Kidney (tissue), 14 donors: ENCODE results near the gene GFER. TPM values are rescaled to one million over a fixed set of nuclear protein-coding genes. Genes with fewer than 3 reads are reported as not detected.

Source experiments
- DNase-seq, 5 donors: peaks; one replicate each; pipeline ENCODE4 v3.0.0-alpha.2; 2013 to 2020
- FAIRE-seq: peaks from 2 replicates; lab custom pipeline; 2012; peaks lifted over from hg19 to GRCh38; lab: Jason Lieb, UNC
- H3K27ac ChIP-seq, 2 donors: one replicate each; pipeline ENCODE4 v1.7.0; 2013; ENCODE audit warnings: low read depth in 2 of 2, low read length in 2 of 2, inconsistent platforms in 1 of 2
- H3K27me3 ChIP-seq: one replicate; pipeline ENCODE4 v1.7.1; 2013; ENCODE audit warnings: low read length, inconsistent platforms; ENCODE audit not compliant: control insufficient read depth, insufficient read depth
- H3K36me3 ChIP-seq, 3 donors: one replicate each; pipeline versions ENCODE4 v1.7.0 to v1.7.1; 2013; ENCODE audit warnings: low read length in 3 of 3, control low read depth in 1 of 3, inconsistent platforms in 1 of 3; ENCODE audit not compliant: insufficient read depth in 3 of 3, control insufficient read depth in 2 of 3
- H3K4me1 ChIP-seq, 3 donors: one replicate each; pipeline versions ENCODE4 v1.7.0 to v1.7.1; 2013; ENCODE audit warnings: low read length in 3 of 3, inconsistent platforms in 1 of 3, low read depth in 1 of 3; ENCODE audit not compliant: control insufficient read depth in 2 of 3, insufficient read depth in 2 of 3
- H3K4me3 ChIP-seq, 3 donors: one replicate each; pipeline versions ENCODE4 v1.7.0 to v1.8.1; 2013; ENCODE audit warnings: low read length in 3 of 3, control low read depth in 1 of 3, inconsistent platforms in 1 of 3
- H3K9ac ChIP-seq, 3 donors: one replicate each; pipeline versions ENCODE4 v1.7.0 to v1.7.1; 2013; ENCODE audit warnings: low read length in 3 of 3, control low read depth in 1 of 3, inconsistent platforms in 1 of 3
- H3K9me3 ChIP-seq, 3 donors: one replicate each; pipeline versions ENCODE4 v1.7.0 to v1.7.1; 2013; ENCODE audit warnings: low read length in 3 of 3, control low read depth in 1 of 3, inconsistent platforms in 1 of 3; ENCODE audit not compliant: control insufficient read depth in 2 of 3, insufficient read depth in 1 of 3
- CTCF ChIP-seq: IDR thresholded peaks from 3 replicates; pipeline ENCODE4 v1.5.1; 2012; ENCODE audit warnings: mild to moderate bottlenecking, moderate library complexity, borderline replicate concordance; ENCODE audit not compliant: insufficient read depth; ENCODE audit errors: extremely low read depth
- intact Hi-C: fragments of 100-400 bp; cut with DNase I; formaldehyde crosslinking; loops from one replicate; pipeline ENCODE4 v1.11.1; 2022
- polyA plus RNA-seq: library from polyadenylated mRNA; stranded (reverse); fragments of 350-450 nt; fragmentation: Illumina TruSeq; extraction: RNeasy Lipid Tissue Mini Kit (QIAGEN cat#74804); gene quantifications from one replicate; pipeline ENCODE4 v1.2.3, GENCODE V29; 2014; ENCODE audit warnings: low read depth, low replicate concordance; ENCODE audit not compliant: insufficient read depth
- total RNA-seq: library from RNA; stranded (reverse); fragmentation: NEBNext Ultra II Directional; extraction: Animal tissue kit (Norgen Biotek cat#: 25700); gene quantifications from one replicate; pipeline ENCODE4 v1.2.1, GENCODE V29; 2021
- donor health status: control.
- donor health status: control.
- donor health status: control.
- donor health status: control.
- donor health status: control.
- donor health status: DM: yes; HTN: yes; CAD: no.
- donor health status: Normal renal cell carcinoma (clear cell type).

The GFER gene
- total and polyA plus RNA-seq, 2 donors from 2014 or later, result 25.0 to 45.6 TPM

DNA sequence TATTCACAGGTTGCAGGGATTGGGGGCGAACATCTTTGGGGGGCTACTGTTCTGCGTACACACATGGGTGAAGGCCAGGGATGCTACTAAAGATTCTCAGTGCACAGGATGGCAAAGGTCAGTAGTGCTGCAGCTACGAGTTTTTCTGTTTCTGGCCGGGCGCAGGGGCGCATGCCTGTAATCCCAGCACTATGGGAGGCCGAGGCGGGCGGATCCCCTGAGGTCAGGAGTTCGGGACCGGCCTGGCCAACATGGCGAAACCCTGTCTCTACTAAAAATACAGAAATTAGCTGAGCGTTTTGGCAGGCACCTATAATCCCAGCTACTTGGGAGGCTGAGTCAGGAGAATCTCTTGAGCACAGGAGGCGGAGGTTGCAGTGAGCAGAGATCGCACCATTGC lies 29.5 kb downstream of the GFER start:
- intact Hi-C loops, result no loop called here
- Histone ChIP-seq H3K4me3 (no peak overlapping the region), H3K27me3 (no peaks in the 10 kb centered on the region), H3K4me1 (peaks cover 1 to 11% (median 3%) of the 10 kb centered on the region in 3 donors), H3K36me3 (no peaks in the 10 kb centered on the region), H3K9ac (no peak overlapping the region), H3K9me3 (no peaks in the 10 kb centered on the region), H3K27ac (no peak overlapping the region)
- no peak for TF ChIP-seq CTCF
- DNase-seq (no peak), FAIRE-seq (no peak)

DNA sequence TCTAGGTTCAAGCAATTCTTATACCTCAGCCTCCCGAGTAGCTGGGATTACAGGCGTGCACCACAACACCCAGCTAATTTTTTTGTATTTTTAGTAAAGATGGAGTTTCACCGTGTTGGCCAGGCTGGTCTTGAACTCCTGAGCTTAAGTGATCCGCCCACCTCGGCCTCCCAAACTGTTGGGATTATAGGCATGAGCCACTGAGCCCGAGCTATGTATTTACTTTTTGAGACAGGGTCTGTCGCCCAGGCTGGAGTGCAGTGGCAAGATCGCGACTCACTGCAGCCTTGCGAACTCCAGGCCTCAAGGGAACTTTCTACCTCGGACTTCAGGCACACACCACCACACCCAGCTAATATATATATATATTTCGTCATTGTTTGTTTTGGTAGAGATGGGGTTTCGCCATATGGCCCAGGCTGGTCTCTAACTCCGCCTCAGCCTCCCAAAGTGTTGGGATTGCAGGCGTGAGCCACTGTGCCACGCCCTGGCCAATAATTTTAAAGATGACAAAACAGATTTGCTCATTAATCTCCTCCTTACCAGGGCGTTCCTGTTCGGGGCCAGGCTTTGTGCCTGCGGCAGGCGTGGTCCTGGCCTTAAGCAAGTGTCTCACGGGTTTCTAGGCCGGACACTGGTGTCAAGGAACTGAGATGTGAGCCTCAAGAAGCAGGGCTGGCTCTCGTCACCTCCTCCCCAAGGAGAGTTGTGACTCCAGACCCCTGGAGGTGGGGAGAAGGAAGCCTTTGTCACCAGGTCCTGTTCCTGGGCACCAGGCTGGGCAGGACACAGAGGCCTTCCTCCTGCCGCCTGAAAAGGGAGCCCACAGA lies 31.3 kb downstream of the GFER start:
- no peak for TF ChIP-seq CTCF
- FAIRE-seq (no peak), DNase-seq (no peak)
- Histone ChIP-seq H3K9me3 (no peaks in the 10 kb centered on the region), H3K4me3 (no peak overlapping the region), H3K4me1 (peaks cover 0 to 7% (median 2%) of the 10 kb centered on the region in 3 donors), H3K27ac (no peak overlapping the region), H3K9ac (no peak overlapping the region), H3K36me3 (no peaks in the 10 kb centered on the region), H3K27me3 (no peaks in the 10 kb centered on the region)
- intact Hi-C loops, result no loop called here

DNA sequence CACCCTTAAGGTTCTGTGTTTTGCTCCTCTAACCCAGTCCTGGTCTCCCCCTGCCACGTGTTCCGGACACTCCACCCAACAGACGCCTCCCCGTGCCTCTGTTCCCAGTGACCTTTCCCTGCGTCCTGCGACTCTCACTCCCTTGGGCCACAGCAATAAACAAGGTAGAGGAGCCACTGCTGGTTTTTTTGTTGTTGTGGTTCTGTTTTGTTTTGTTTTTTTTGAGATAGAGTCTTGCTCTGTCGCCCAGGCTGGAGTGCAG lies 31.9 kb downstream of the GFER start:
- intact Hi-C loops, result no loop called here
- Histone ChIP-seq H3K4me1 (peaks cover 0 to 4% (median 0%) of the 10 kb centered on the region in 3 donors), H3K27me3 (no peaks in the 10 kb centered on the region), H3K27ac (no peak overlapping the region), H3K9me3 (no peaks in the 10 kb centered on the region), H3K36me3 (no peaks in the 10 kb centered on the region), H3K9ac (no peak overlapping the region), H3K4me3 (no peak overlapping the region)
- no peak for TF ChIP-seq CTCF
- no peak for FAIRE-seq
- no peak for DNase-seq

DNA sequence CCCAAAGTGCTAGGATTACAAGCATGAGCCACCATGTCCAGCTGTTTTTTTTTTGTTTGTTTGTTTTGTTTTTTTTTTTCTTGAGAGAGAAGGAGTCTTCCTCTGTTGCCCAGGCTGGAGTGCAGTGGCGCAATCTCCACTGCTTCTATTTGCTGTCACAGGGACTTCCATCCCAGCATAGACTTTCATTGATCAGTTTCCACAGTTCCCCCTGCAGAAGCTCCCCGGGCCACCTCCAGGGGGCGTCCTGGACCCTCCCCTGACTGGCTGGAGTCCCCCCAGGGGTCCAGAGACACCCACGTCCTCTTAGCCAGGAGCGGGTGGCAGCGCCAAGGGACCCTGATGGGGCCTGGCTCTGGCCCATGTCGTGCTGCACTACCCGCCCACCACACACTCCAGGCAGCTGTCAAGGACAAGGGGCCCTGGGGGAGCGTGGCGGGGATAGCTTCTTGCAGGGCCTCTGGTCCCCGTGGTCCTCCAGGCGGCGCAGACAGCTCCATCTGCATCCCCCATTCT lies 32.5 kb downstream of the GFER start:
- Histone ChIP-seq H3K27ac (no peak overlapping the region), H3K4me3 (no peak overlapping the region), H3K27me3 (no peaks in the 10 kb centered on the region), H3K4me1 (peaks cover 0 to 4% (median 0%) of the 10 kb centered on the region in 3 donors), H3K36me3 (no peaks in the 10 kb centered on the region), H3K9ac (no peak overlapping the region), H3K9me3 (no peaks in the 10 kb centered on the region)
- TF ChIP-seq CTCF, result no peak
- intact Hi-C loops, result no loop called here
- DNase-seq (peak in 1 of 5 donors; percentile 62), FAIRE-seq (no peak)
